ENCODE data around the gene FEV.
"Not testable (repeated sequence)": the region's sequence is repeated elsewhere in the genome, so short reads cannot be mapped to it uniquely, and the experiment has no call there.

The FEV gene

DNA sequence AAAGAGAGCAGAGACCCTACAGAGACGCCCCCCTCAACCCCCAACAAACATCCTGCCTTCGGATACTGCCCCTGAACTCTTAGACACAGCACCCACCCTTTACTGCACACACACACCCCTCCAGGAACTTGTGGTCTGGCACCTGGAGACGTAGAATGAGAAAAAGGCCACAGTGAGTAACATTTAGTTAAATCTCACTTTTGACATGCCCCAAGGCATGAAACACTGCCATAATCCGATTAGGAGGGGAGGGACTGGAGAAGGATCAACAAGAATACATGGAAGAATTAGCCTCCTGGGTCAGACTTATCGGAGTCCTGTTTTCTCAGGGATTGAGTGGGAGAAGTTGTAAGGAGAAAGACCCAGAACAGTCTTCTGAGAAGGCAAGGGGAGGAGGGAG is 21.4 kb downstream of the FEV start:
- DNase-seq = no peak

DNA sequence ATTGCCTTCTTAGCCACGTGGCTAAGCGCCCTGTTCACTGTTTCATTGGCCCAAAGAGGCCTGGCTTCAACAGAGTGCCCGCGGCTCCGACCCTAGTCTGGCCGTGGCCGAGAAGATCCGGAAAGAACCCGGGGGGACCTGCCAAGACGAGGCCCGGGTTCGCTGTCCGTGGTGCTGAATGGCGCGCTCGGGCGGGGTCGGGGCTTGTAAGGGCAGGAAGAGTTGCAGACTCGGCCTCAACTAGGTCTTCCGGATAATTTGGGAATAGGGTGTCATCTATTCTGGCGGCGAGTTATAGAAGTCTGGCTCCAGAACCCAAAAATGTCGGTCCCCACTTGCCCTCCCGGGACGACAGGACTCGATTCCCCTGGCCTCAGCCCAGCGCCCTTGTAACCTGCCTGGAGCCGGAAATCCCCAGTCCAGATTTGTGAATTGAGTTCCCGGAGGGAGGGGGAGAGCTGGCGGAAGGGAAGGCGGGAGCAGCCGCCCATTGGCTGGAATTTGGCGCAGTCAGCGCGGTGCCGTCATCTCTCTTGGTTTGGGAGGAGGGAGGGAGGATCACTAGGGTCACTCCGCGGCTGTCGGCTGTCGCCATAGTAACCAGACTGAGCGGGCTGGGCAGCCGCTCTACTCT is 22.0 kb downstream of the FEV start:
- DNase-seq = peak; percentile 81

DNA sequence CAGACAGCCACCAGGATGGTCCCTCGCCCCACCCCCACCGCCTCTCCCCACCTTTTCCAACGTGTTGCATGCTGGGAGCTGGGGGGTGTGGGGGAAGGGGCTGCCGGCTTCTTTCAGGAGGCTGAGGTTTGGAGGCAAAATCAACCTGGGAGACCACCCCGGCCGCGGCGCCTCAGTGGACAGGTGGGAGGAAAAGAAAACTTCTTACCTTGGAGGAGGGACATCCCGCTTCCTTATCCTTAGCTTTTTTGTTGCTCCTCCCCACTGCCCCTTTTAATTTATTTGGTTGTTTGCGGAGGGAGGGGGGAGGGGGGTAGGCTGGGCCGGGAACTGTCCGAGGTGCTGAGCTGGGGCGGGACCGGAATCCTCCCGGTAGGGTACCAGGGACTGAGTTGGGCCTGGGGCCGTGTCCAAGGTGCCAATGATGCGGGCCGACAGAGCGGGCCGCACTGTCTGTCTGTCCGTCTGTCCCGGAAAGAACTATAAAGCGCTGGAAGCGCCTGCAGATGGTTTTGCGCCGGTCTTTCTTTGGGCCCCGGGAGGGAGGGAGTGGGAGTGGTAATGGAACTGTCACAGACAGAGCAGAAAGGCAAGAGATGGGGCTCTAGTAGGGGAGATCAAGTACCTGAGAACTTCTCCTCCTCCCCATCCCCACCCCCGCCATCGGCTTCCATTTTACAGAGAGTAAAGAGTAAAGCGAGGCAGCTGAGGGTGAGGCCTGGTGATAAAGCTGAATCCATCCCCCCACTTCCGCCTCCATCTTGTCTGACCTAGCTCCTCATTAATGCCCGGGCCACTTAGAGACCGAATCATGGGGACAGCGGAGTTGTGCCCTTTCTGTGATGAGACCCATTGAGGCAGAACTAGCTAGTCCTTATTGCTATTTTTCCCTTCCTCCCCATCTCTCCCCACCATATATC is 23.1 kb downstream of the FEV start:
- peak; percentile 49 for DNase-seq

DNA sequence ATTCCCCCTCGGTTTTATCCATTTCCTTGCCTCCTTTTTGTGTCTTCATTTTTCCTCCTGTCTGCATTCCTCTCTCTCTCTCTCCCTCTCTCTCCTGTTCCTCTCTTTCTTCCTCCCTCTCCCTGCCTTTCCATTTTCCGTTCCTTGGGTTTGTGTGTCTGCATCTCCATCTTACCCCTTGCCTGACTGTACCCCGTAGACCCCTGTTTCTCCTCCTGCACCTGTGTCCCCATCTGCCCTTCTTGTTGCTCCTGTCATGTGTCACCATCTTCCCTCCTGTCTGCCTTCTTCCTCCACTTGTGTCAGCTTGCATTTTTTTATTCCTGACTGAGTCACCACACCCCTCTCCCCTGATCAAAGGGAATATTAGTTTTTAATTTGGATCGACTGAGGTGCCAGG is 23.8 kb downstream of the FEV start:
- DNase-seq = no peak

DNA sequence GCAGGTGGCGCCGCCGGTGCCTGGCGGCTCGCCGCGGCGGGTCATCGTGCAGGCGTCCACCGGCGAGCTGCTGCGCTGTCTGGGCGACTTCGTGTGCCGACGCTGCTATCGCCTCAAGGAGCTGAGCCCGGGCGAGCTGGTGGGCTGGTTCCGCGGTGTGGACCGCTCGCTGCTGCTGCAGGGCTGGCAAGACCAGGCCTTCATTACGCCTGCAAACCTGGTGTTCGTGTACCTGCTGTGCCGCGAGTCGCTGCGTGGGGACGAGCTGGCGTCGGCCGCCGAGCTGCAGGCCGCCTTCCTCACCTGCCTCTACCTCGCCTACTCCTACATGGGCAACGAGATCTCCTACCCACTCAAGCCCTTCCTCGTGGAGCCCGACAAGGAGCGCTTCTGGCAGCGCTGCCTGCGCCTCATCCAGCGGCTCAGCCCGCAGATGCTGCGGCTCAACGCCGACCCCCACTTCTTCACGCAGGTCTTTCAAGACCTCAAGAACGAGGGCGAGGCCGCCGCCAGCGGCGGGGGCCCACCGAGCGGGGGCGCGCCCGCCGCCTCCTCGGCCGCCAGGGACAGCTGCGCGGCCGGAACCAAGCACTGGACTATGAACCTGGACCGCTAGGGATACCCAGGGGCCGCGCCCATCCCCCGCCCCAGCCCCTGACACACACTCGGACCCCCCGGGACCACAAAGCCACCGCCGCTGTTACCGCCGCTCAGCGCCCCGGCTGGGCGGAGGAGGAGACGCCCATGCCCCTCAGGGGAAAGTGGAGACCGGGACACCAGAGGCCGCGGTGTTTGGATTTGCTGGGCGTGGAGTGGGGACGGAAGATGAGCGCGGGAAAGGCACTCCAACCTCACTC is 24.4 kb downstream of the FEV start:
- no peak for DNase-seq

DNA sequence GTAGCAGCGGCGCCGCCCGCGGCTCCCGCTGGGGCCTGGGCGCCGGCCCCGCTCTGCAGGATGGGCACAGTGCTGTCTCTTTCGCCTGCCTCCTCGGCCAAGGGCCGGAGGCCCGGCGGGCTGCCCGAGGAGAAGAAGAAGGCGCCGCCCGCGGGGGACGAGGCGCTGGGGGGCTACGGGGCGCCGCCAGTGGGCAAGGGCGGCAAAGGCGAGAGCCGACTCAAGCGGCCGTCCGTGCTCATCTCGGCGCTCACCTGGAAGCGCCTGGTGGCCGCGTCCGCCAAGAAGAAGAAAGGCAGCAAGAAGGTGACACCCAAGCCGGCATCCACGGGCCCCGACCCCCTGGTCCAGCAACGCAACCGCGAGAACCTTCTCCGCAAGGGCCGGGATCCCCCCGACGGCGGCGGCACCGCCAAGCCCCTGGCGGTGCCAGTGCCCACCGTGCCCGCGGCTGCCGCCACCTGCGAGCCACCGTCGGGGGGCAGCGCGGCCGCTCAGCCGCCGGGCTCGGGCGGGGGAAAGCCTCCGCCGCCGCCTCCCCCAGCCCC is 25.1 kb downstream of the FEV start:
- no peak for DNase-seq

DNA sequence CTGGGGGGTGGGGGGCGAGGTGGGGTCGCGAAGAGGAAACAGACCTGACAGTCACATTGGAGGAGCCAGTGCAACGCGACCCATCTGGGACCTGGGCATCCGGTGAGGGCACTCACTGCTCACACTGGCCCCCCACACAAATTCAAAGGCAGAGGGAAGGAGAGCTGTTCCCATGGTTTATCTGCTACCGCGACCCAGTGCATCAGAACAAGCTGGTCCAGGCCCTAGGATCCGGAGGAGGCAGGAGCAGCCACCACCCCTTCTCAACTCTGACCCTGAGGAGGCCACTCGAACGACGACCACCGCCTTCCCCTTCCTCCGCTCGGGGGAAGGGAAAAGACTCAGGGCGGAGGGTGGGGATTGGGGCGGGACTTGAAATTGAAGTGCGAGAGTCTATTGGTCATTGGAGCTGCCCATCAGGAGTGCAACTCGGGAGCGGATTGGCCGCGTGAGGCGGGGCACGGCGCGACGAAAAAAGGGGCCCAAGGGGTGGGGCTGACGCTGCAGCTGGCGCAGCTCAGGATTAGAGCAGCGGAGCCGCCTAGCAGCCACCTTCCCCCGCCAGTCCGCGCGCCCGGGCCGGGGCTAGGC is 25.7 kb downstream of the FEV start, which contains the start of gene CDK5R2:
TSS of gene CDK5R2 (plus strand) at position 526 of the 591 bp plus-strand sequence. CDS start 155 bp downstream, outside the sequence.
- DNase-seq = peak; percentile 91

DNA sequence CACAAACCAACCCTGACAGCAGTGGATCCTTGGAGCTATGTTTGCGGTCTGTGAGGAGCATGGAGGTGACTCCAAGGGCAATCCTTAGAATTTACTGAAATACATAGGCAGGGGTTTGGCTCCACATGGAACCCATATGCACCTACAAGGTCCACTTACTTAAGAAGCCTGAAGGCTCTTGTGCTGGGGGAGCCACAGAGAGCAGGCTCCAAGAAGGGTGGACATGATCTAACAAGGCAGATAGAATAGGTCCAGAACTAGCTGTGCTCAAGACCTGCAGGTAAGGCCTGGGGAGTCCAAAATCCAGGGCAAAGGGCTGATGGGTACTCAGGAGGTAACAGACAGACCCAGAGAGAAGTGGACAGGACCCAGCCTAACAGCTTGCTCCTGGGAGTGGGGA is 26.7 kb downstream of the FEV start:
- no peak for DNase-seq

DNA sequence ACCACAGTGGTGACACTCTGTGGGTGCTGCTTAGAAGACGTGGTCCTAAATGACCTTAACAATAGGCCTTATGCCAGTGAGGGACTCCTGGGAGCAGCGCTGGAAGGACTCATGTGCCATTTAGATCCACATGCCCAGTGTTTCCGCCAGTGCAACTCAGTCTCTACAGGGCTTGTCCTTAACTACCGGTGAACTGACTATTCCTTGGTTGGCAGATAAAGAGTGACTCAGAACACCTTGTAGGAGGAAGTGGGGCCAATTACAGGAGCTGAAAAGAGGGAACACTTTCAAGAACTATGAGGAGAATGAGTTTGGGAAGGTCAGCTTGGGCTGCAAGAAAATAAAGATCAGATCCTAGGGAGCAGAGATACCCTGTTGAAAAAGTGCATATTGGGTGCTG is 27.3 kb downstream of the FEV start:
- DNase-seq = no peak

DNA sequence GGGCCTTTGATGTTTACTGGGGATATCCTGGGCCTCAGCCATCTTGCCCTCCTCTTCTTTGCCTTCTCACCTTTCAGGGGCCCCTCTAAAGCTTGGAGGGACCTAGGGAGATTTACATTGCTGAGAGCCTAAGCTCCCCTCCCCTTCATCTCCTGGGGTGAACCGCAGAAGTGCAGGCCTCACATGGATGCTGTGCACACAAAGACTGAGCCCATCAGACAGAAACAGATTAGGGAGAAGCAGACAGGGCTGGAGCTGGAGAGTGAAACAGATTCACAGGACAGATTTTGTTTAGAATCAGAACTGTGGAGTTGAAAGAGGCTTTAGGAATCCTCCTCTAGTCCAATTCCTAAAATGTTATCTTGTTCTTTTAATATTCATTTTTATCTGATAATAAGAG is 28.9 kb downstream of the FEV start:
- no peak for DNase-seq

DNA sequence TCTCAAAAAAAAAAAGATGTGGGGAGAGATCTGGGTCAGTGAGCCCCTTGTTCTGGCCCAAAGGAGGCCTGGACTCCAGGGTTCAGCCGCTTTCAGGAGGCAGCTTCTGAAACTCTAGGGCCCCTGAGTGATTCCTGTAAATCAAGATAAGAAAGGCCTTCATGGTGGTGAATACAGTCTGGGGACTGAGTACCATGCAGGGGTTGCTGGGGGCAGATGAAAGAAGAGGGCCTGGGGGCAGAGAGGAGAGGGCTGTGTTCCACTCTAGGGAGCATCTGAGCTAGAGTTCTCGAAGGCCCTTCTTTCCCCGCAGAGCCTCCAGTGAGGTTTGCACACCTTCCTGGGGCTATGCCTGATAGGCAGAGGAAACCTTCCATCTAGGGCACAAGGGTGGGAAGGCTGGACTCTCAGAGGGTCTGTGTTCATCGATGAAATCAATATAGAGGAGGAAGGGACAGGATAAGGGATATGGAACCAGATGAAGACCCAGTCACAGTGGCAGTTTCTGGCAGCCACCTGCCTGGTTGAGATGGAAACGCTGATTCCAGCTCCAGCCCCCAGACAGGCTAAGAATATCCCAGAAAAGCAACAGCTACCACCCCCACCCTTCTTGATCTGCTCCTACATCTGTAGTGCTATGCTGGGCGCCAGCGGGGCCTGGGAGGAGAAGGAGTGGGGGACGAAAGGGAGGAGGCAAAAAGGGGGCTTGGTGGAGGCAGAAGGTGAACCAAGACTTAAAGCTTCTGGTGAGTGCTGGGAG is 30.3 kb downstream of the FEV start:
- DNase-seq = no peak

DNA sequence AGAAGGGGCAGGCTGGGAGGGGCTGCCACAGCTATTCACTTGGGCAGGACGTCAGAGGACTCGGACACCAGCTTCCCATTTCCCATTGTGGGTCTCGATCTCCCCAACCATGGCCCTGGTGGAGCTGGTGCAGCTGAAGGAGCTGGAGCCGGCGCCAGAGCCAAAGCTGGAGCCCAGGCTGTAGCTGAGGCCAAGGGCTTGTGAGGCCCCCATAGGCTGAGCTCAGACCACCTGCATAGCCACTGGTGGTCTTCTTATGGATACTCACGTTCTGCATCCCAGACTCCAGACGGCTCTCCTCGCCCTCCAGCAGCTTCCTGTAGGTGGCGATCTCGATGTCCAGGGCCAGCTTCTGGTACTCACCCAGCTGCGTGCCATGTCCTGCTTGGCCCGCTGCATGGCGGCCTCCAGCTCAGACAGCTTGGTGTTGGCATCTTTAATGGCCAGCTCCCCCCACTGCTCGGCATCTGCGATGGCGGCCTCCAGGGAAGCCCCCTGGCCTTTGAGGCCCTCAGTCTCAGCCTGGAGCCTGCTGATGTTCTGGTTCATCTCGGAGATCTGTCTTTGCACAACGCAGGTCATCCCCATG is 31.5 kb downstream of the FEV start:
- no peak for DNase-seq

DNA sequence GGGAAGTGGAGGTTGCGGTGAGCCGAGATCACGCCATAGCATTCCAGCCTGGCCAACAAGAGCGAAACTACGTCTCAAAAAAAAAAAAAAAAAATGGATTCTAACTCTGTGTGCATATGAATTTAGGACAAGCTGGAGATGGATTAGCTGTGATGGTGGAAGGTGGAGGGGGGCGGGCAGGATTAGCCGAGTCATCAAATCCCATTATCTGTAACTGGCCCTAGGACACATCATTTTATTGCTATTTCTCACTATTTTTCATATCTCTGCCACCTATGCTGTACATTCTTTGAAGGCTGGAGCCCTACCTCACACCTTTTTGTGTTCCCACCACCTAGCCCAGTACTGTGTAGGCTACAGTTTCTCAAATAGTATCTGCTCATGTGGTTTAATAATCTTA is 32.8 kb downstream of the FEV start:
- DNase-seq = no peak

DNA sequence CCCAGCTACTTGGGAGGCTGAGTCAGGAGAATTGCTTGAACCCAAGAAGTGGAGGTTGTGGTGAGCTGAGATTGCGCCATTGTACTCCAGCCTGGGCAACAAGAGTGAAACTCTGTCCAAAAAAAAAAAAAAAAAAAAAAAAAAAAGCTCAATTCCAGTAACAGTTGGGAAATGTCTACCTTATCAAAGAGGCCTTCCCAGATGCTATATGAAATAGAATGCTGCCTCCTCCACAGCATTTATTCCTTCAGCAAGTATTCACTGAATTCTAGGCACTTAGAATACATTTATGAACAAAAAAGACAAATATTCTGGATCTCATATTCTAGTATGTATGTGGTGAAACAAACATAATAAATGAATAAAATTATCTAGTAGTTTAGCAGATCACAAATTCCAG is 38.4 kb downstream of the FEV start:
- DNase-seq = no peak

DNA sequence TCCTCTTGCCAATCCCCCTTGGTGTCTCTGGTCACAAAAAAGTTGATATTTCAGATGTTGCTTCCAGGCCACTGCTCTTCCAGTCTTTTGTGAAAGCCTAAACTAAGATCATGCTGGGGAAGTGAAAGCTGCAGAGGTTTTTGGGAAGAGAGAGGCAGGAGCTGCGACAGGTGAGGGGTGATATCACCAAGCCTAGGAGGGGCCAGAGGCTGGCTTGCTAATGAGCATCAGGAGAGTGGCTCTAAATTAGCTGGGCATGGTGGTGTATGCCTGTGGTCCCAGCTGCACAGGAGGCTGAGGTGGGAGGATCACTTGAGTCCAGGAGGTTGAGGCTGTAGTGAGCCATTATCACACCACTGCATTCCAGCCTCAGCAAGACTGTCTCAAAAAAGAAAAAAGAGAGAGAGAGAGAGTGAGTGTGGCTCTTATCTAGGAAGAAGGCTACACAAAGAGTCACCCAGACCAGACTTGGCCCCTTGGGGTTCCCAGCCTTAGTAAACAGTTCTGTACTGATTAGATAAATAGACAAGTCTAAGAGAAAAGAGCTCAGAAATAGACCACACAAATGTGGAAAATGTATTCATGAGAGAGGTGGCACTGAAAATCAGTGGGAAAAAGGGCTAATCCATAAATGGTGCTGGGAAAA is 40.1 kb downstream of the FEV start:
- DNase-seq = peak; percentile 19

DNA sequence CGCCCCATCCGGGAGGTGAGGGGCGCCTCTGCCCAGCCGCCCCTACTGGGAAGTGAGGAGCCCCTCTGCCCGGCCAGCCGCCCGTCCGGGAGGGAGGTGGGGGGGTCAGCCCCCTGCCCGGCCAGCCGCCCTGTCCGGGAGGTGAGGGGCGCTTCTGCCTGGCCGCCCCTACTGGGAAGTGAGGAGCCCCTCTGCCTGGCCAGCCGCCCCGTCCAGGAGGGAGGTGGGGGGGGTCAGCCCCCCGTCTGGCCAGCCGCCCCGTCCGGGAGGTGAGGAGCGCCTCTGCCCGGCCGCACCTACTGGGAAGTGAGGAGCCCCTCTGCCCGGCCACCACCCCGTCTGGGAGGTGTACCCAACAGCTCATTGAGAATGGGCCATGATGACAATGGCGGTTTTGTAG is 53.2 kb downstream of the FEV start:
- not testable (repeated sequence) for DNase-seq

All from hematopoietic multipotent progenitor cell treated with erythropoietin and hydrocortisone succinate and interleukin-3 and kit ligand, for 4 days (in vitro differentiated cells).